Measurements from ENCODE around the gene UNC13A. TPM values are rescaled to one million over a fixed set of nuclear protein-coding genes. Genes with fewer than 3 reads are reported as not detected.
"Not testable (repeated sequence)": the region's sequence is repeated elsewhere in the genome, so short reads cannot be mapped to it uniquely, and the experiment has no call there.

Gene UNC13A
- total RNA-seq, 1 experiment from 2014 or later, result 41.1 TPM

- H3K27me3 Mint-ChIP-seq (ENCODE audit: low read depth), result peaks cover 8% of the 10 kb centered on the region
- TF ChIP-seq ZNF121 (CRISPR knock-in tag; IDR thresholded peaks at IDR 0.05), result no peak
- no peak for TF ChIP-seq OVOL2 (CRISPR knock-in tag; IDR thresholded peaks at IDR 0.05; ENCODE audit: borderline replicate concordance)
- no peak for TF ChIP-seq EMX1 (CRISPR knock-in tag; IDR thresholded peaks at IDR 0.05)
- TF ChIP-seq, protein P1, sequence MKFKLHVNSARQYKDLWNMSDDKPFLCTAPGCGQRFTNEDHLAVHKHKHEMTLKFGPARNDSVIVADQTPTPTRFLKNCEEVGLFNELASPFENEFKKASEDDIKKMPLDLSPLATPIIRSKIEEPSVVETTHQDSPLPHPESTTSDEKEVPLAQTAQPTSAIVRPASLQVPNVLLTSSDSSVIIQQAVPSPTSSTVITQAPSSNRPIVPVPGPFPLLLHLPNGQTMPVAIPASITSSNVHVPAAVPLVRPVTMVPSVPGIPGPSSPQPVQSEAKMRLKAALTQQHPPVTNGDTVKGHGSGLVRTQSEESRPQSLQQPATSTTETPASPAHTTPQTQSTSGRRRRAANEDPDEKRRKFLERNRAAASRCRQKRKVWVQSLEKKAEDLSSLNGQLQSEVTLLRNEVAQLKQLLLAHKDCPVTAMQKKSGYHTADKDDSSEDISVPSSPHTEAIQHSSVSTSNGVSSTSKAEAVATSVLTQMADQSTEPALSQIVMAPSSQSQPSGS (CRISPR knock-in tag; IDR thresholded peaks at IDR 0.05; ENCODE audit: borderline replicate concordance, low read depth), result no peak
- TF ChIP-seq RORB (CRISPR knock-in tag; IDR thresholded peaks at IDR 0.05), result no peak
- TF ChIP-seq ZNF671 (CRISPR knock-in tag; IDR thresholded peaks at IDR 0.05), result no peak
- TF ChIP-seq NR2C2 (CRISPR knock-in tag; IDR thresholded peaks at IDR 0.05), result no peak
- no peak for TF ChIP-seq NFATC4 (CRISPR knock-in tag; IDR thresholded peaks at IDR 0.05)
- no peak for TF ChIP-seq AFF4 (CRISPR knock-in tag; IDR thresholded peaks at IDR 0.05; ENCODE audit: borderline replicate concordance)
- TF ChIP-seq GABPB1 (CRISPR knock-in tag; IDR thresholded peaks at IDR 0.05), result no peak
- TF ChIP-seq, protein P2, sequence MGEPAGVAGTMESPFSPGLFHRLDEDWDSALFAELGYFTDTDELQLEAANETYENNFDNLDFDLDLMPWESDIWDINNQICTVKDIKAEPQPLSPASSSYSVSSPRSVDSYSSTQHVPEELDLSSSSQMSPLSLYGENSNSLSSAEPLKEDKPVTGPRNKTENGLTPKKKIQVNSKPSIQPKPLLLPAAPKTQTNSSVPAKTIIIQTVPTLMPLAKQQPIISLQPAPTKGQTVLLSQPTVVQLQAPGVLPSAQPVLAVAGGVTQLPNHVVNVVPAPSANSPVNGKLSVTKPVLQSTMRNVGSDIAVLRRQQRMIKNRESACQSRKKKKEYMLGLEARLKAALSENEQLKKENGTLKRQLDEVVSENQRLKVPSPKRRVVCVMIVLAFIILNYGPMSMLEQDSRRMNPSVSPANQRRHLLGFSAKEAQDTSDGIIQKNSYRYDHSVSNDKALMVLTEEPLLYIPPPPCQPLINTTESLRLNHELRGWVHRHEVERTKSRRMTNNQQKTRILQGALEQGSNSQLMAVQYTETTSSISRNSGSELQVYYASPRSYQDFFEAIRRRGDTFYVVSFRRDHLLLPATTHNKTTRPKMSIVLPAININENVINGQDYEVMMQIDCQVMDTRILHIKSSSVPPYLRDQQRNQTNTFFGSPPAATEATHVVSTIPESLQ (CRISPR knock-in tag; IDR thresholded peaks at IDR 0.05), result no peak
- TF ChIP-seq ZNF219 (CRISPR knock-in tag; IDR thresholded peaks at IDR 0.05; ENCODE audit: borderline replicate concordance), result no peak
- TF ChIP-seq, protein P3, sequence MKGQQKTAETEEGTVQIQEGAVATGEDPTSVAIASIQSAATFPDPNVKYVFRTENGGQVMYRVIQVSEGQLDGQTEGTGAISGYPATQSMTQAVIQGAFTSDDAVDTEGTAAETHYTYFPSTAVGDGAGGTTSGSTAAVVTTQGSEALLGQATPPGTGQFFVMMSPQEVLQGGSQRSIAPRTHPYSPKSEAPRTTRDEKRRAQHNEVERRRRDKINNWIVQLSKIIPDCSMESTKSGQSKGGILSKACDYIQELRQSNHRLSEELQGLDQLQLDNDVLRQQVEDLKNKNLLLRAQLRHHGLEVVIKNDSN (CRISPR knock-in tag; IDR thresholded peaks at IDR 0.05), result no peak
- H3K9me3 Mint-ChIP-seq, result no peaks in the 10 kb centered on the region
- no peak overlapping the region for H3K27ac Mint-ChIP-seq
- no peak for ATAC-seq
- no peak for DNase-seq (ENCODE audit: low spot score)
- ChIA-PET CTCF (interaction anchor here (0.6 to 2.1 kb wide), 3 partner anchors 15 to 158 kb away, joined by 3 to 11 read pairs (median 4); no protein-coding TSS in a partner anchor), POLR2A (no interaction called here)
- H3K4me1 Mint-ChIP-seq, result no peaks in the 10 kb centered on the region
- H3K36me3 Mint-ChIP-seq, result no peaks in the 10 kb centered on the region
- no peak overlapping the region for H3K4me3 Mint-ChIP-seq
These were observed 97.3 kb downstream of the UNC13A start for GRCh38 chr19:17590866-17591265.

DNA sequence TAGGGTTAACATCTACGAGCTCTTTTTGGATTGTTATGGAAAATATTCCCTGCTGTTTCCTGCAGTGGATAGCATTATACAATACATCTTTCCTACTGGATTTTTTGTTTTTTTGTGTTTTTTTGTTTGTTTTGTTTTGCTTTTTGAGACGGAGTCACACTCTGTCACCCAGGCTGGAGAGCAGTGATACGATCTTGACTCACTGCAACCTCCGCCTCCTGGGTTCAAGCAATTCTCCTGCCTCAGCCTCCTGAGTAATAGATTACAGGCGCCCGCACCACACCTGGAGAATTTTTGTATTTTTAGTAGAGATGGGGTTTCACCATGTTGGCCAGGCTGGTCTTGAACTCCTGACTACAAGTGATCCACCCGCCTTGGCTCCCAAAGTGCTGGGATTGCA lies 102.8 kb downstream of the UNC13A start:
- CTCF ChIA-PET, result interaction anchor here (0.7 to 3.7 kb wide), 2 partner anchors 21 to 144 kb away, joined by 4 to 22 read pairs; no protein-coding TSS in a partner anchor
- DNase-seq (ENCODE audit: low spot score); H3K27me3 Mint-ChIP-seq (ENCODE audit: low read depth); H3K4me3 Mint-ChIP-seq; POLR2A ChIA-PET; ATAC-seq; H3K27ac Mint-ChIP-seq; H3K36me3 Mint-ChIP-seq; H3K9me3 Mint-ChIP-seq: not testable (repeated sequence)
- H3K4me1 Mint-ChIP-seq, result peaks cover 10% of the 10 kb centered on the region

DNA sequence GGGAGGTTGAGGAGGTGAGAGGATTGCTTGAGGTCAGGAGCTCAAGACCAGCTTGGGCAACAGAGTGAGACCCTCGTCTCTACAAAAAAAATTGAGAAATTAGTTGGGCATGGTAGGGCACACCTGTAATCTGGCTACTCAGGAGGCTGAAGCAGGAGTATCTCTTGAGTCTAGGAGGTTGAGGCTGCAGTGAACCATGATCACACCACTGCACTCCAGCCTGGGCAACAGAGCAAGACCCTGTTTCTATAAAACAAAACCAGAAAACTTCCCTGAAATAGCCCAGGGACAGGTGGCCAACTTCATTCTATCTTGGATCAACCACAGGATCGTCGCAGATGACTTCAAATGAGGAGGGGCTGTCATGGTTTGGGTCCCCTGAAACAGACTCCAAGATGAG lies 104.0 kb downstream of the UNC13A start:
- Mint-ChIP-seq H3K4me3 (no peak overlapping the region), H3K27ac (no peak overlapping the region), H3K27me3 (ENCODE audit: low read depth) (no peaks in the 10 kb centered on the region; the same call in 1 of the 2 replicates), H3K36me3 (peaks cover 9% of the 10 kb centered on the region), H3K9me3 (no peaks in the 10 kb centered on the region), H3K4me1 (peaks cover 22% of the 10 kb centered on the region)
- CTCF ChIA-PET, result interaction anchor here (3.7 kb wide), 1 partner anchor 22 kb away, joined by 22 read pairs; no protein-coding TSS in a partner anchor
- POLR2A ChIA-PET, result interaction anchor here (0.7 kb wide), 2 partner anchors 113 to 620 kb away, joined by 3 to 6 read pairs; no protein-coding TSS in a partner anchor
- ATAC-seq, result no peak
- DNase-seq (ENCODE audit: low spot score), result no peak
- TF ChIP-seq, protein P4, sequence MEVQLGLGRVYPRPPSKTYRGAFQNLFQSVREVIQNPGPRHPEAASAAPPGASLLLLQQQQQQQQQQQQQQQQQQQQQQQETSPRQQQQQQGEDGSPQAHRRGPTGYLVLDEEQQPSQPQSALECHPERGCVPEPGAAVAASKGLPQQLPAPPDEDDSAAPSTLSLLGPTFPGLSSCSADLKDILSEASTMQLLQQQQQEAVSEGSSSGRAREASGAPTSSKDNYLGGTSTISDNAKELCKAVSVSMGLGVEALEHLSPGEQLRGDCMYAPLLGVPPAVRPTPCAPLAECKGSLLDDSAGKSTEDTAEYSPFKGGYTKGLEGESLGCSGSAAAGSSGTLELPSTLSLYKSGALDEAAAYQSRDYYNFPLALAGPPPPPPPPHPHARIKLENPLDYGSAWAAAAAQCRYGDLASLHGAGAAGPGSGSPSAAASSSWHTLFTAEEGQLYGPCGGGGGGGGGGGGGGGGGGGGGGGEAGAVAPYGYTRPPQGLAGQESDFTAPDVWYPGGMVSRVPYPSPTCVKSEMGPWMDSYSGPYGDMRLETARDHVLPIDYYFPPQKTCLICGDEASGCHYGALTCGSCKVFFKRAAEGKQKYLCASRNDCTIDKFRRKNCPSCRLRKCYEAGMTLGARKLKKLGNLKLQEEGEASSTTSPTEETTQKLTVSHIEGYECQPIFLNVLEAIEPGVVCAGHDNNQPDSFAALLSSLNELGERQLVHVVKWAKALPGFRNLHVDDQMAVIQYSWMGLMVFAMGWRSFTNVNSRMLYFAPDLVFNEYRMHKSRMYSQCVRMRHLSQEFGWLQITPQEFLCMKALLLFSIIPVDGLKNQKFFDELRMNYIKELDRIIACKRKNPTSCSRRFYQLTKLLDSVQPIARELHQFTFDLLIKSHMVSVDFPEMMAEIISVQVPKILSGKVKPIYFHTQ (CRISPR knock-in tag; IDR thresholded peaks at IDR 0.05), result no peak
- no peak for TF ChIP-seq ETV6 (CRISPR knock-in tag; IDR thresholded peaks at IDR 0.05)
- TF ChIP-seq GABPB1 (CRISPR knock-in tag; IDR thresholded peaks at IDR 0.05), result no peak
- no peak for TF ChIP-seq HMGA2 (CRISPR knock-in tag; IDR thresholded peaks at IDR 0.05)
- TF ChIP-seq, protein P5, sequence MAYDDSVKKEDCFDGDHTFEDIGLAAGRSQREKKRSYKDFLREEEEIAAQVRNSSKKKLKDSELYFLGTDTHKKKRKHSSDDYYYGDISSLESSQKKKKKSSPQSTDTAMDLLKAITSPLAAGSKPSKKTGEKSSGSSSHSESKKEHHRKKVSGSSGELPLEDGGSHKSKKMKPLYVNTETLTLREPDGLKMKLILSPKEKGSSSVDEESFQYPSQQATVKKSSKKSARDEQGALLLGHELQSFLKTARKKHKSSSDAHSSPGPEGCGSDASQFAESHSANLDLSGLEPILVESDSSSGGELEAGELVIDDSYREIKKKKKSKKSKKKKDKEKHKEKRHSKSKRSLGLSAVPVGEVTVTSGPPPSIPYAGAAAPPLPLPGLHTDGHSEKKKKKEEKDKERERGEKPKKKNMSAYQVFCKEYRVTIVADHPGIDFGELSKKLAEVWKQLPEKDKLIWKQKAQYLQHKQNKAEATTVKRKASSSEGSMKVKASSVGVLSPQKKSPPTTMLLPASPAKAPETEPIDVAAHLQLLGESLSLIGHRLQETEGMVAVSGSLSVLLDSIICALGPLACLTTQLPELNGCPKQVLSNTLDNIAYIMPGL (CRISPR knock-in tag; IDR thresholded peaks at IDR 0.05), result no peak
- no peak for TF ChIP-seq NFATC4 (CRISPR knock-in tag; IDR thresholded peaks at IDR 0.05)

Measured in WTC11 (cell line).